SK-MEL-5 (cell line): ENCODE results near the gene KRTAP4-5. TPM values are rescaled to one million over a fixed set of nuclear protein-coding genes. Genes with fewer than 3 reads are reported as not detected.
"Not testable (repeated sequence)": the region's sequence is repeated elsewhere in the genome, so short reads cannot be mapped to it uniquely, and the experiment has no call there.

Experiments
- DNase-seq: peaks from one replicate; pipeline ENCODE4 v3.0.0-alpha.2; 2016; ENCODE audit warnings: low read depth, low spot score
- in situ Hi-C: cut with HindIII; loops from 2 replicates; pipeline ENCODE4 v1.10.0; 2016; ENCODE audit warnings: low sequenced_read_pairs, high pct_unique_total_duplicates, low pct_unique_long_range_greater_than_20kb
- total RNA-seq: library from RNA; depleted of rRNA; stranded (reverse); fragments of >200 nt; shearing (Covaris generic); gene quantifications from 2 replicates; pipeline ENCODE4 v1.2.3, GENCODE V29; 2014

KRTAP4-5 gene
- total RNA-seq, 1 experiment from 2014 or later, result not detected

GRCh38 chr17:41119696-41120690, 29.6 kb downstream of the KRTAP4-5 start:
- DNase-seq, result peak; percentile 5
- in situ Hi-C loops, result not testable (repeated sequence)

GRCh38 chr17:41118721-41119120, 30.9 kb downstream of the KRTAP4-5 start:
- DNase-seq, result peak; percentile 11
- in situ Hi-C loops, result no loop called here

DNA sequence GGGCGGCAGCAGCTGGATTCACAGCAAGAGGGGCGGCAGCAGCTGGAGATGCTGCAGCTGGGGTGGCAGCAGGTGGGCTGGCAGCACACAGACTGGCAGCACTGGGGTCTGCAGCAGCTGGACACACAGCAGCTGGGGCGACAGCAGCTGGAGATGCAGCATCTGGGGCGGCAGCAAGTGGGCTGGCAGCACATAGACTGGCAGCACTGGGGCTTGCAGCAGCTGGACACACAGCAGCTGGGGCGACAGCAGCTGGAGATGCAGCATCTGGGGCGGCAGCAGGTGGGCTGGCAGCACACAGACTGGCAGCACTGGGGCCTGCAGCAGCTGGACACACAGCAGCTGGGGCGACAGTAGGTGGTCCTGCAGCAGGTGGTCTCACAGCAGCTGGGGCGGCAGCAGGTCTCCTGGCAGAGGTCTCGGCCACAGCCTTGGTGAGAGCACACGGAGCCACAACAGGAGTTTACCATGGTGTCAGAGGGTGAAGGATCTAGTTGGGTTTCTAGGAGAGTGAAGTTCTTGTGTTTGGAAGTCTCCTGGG, 31.7 kb downstream of the KRTAP4-5 start, which contains the start of gene KRTAP4-11:
Gene KRTAP4-11, minus strand, starts transcription at position 528 of the 541 bp plus-strand sequence. Its CDS starts 58 bp downstream, at position 470.
- DNase-seq, in situ Hi-C loops: not testable (repeated sequence)

DNA sequence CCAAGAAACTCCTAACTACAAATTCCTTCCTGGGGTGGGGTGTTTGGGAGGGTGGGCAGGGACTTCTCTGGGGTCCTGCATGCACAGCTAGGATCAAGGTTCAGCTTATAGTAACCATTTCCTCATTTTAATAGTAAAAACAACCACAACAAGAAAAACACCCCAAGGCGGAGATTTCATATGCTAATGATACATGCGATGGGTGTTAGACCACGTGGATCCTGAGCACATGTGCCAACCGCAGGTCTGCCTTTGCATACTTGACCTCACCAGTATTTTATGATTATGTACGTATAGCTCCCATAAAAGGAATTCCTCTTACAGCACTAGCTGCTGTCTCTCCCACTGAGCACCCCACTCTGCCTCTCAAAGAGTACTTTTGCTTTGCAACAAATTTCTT, 33.3 kb downstream of the KRTAP4-5 start:
- peak; percentile 5 for DNase-seq
- in situ Hi-C loops, result no loop called here

- in situ Hi-C loops, result no loop called here
- DNase-seq, result no peak
Observed at GRCh38 chr17:41111151-41111885, 38.3 kb downstream of the KRTAP4-5 start.

DNA sequence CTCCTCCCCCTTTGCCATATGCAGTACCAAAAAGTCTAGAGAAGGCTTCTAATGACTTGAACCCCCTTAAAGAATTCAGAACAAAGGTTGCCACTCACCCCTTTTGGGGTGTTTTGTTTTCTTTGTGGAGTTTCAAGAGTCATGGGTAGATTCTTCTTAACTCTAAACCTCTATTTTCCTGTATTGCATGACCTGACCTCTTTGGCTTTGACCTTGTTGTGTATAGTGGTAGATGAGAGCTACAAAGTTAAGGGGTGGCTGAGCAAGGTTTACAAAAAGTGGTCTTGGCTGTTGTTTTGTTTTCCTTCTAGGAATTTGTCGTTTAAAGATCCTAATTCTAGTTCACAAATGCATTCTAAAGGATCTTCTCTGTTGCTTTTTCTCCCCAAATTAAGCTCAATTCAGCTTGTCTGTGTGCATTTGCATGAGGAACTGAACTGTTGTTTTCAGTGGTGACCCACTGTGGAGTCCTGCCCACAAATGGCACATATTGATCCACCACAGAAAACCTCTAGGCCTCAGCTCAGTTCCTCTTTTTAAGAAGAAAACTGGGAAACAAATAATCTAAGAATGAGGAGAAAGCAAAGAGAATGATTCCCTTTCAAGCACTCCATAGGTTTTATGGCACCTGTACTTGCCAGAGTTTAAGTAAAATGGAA, 40.8 kb downstream of the KRTAP4-5 start:
- DNase-seq, in situ Hi-C loops: not testable (repeated sequence)

DNA sequence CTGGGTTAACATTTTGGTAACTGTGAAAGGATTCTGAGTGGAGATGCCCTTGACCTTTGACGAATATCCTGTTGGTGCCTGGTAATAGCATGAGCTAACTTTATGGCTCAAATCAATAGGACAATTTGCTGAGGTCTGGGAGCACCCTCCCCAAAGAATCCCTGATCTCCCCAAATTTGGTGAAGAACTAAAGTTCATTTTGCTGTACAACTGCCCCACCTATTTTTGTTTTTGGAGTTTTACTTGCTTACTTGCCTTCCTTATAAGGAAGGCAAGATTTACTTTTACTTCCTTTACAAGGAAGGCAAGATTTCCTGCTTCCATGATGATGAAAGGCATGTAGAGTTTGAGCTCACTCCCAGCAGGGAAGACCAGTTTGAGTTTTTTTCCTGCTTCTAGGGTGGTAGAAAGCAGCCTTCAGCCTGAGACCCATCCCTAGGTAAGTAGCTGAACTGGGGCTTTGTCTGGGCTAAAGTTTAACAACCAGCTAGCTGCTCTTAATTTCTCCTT, 41.6 kb downstream of the KRTAP4-5 start:
- no peak for DNase-seq
- in situ Hi-C loops, result no loop called here

DNA sequence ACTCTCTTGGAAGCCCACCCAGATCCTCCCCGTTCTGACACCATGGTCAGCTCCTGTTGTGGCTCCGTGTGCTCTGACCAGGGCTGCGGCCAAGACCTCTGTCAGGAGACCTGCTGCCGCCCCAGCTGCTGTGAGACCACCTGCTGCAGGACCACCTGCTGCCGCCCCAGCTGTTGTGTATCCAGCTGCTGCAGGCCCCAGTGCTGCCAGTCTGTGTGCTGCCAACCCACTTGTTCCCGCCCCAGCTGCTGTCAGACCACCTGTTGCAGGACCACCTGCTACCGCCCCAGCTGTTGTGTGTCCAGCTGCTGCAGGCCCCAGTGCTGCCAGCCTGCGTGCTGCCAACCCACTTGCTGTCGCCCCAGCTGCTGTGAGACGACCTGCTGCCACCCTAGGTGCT, 44.3 kb downstream of the KRTAP4-5 start, which contains the start of gene KRTAP4-9:
Gene KRTAP4-9, plus strand, starts transcription at position 43 of the 400 bp plus-strand sequence. Its CDS starts 0 bp downstream, at position 43.
- DNase-seq, in situ Hi-C loops: not testable (repeated sequence)

GRCh38 chr17:41104386-41105038, 45.1 kb downstream of the KRTAP4-5 start:
- in situ Hi-C loops, DNase-seq: not testable (repeated sequence)

- in situ Hi-C loops, result no loop called here
- DNase-seq, result no peak
Observed at GRCh38 chr17:41103896-41104295, 45.7 kb downstream of the KRTAP4-5 start.

DNA sequence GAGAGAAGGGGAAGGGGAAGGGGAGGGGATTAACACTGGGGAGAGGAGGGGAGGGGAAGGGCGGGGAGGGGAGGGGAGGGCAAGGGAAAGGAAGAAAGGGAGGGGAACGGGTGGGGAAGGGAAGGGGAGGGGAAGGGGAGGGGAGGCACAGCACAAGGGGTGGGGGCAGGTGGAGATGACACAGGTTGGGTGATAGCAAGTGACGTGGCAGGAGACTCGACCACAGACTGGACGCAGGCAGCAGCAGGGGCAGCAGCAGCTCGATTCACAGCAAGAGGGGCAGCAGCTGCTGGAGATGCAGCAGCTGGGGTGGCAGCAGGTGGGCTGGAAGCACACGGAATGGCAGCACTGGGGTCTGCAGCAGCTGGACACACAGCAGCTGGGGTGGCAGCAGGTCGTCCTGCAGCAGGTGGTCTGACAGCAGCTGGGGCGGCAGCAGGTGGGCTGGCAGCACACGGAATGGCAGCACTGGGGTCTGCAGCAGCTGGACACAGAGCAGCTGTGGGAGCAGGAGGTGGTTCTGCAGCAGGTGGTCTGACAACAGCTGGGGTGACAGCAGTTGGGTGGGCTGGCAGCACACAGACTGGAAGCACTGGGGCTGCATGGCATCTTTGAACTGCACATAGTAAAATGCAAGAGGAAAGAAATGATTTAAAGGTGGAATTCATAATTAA, 47.9 kb downstream of the KRTAP4-5 start, which contains the start of gene KRTAP4-16:
Gene KRTAP4-16, minus strand, starts transcription at position 624 of the 674 bp plus-strand sequence. Its CDS starts 0 bp downstream, at position 624.
- in situ Hi-C loops, result no loop called here
- DNase-seq, result no peak

DNA sequence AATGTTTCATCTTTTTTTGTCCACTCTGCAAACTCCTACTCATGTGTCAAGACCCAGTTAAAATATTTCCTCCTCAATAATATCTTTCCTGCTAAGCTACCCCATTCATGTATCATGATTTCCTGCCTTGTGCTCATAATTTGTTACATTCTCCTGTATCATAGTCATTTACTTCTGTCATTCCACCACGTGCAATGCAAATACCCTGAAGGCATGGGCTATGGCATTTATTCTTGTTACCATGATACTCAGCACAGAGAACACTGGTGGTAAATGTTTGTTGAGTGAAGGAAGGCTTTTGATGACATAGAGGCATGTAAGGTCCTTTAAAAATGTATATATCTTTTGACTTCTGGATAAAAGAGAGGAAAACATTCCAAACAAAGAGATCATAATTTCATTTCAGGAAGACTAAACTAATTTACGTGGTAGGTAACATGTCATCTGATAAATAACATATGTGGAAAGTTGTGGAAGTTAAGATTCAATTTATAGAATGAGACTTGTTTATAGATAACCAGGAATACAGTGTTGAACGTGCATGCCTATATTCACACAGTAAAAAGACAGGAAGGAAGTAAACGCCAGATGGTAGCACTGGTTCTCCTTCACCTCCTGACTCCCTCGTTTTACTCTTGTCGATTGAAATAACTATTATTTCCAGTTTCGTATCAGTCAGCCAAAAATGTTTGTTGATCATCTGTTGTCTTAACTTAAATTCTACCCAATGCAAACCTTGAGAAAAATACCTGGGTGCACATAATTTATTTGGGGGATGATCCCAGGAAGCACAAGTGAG, 49.7 kb downstream of the KRTAP4-5 start:
- DNase-seq, result peak; percentile 55
- in situ Hi-C loops, result not testable (repeated sequence)
